ENCODE results near the gene PFKL.
"Not testable (repeated sequence)": the region's sequence is repeated elsewhere in the genome, so short reads cannot be mapped to it uniquely, and the experiment has no call there.

PFKL gene

GRCh38 chr21:44295163-44295573 lies 4.7 kb upstream of the PFKL start:
- no peak for DNase-seq (ENCODE audit: low spot score)

GRCh38 chr21:44295646-44296045 lies 4.2 kb upstream of the PFKL start:
- no peak for DNase-seq (ENCODE audit: low spot score)

GRCh38 chr21:44296103-44296519 lies 3.7 kb upstream of the PFKL start:
- DNase-seq (ENCODE audit: low spot score), result no peak

GRCh38 chr21:44296916-44297315 lies 2.9 kb upstream of the PFKL start:
- DNase-seq (ENCODE audit: low spot score), result no peak

DNA sequence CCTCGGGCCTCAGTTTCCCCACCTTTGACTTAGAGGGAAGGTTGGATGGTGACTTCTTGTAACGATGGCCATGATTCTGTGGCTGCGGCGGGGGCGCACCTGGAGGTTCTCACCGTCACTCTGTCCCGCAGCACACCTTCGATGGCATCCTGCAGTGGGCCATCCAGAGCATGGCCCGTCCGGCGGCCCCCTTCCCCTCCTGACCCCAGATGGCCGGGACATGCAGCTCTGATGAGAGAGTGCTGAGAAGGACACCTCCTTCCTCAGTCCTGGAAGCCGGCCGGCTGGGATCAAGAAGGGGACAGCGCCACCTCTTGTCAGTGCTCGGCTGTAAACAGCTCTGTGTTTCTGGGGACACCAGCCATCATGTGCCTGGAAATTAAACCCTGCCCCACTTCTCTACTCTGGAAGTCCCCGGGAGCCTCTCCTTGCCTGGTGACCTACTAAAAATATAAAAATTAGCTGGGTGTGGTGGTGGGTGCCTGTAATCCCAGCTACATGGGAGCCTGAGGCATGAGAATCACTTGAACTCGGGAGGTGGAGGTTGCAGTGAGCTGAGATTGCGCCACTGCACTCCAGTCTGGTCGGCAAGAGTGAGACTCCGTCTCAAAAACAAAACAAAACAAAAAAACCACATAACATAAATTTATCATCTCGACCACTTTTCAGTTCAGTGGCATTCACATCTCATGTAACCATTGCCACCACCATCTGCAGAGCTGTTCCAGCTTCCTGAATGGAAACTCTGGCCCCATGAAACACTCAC lies 2.1 kb upstream of the PFKL start:
- DNase-seq (ENCODE audit: low spot score), result peak; percentile 80

DNA sequence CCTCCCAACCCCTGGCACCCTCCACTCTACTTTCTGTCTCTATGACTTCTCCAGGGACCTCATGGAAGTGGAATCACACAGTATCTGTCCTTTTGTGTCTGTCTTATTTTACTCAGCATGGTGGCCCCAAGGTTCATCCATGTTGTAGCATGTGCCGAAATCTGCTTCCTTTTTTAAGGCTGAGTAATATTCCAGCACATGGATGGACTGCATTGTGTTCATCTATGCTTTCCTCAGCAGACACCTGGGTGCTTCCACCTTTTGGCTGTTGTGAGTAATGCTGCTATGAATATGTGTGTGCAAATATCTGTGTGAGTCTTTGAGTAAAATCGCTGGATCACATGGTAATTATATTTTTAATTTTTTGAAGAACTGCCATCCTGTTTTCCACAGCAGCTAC lies 1.6 kb upstream of the PFKL start:
- DNase-seq (ENCODE audit: low spot score), result no peak

- no peak for DNase-seq (ENCODE audit: low spot score)
These were observed 782 bp upstream of the PFKL start for GRCh38 chr21:44299085-44299457.

- DNase-seq (ENCODE audit: low spot score), result peak; percentile 31
These were observed 558 bp downstream of the PFKL start for GRCh38 chr21:44300262-44300959.

DNA sequence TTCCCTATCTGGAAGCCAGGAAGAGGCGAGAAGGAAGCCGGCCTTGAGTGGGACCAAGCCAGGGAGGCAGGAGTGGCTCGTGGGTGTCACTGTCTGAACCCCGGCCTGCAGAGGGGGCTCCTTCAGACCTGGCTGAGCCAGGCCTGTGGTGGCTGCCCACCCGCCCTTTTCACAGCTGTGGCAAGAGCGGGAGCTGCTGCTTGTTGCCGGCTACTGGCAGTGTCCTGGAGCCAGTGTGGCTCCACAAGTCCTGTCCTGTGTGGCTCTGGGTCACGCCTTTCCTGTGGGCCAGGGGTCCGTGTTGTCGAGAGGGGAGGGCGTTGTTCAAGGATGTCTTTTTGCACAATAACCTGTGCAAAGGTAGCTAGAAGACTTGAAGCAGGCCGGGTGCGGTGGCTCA lies 1.3 kb downstream of the PFKL start:
- DNase-seq (ENCODE audit: low spot score), result no peak

DNA sequence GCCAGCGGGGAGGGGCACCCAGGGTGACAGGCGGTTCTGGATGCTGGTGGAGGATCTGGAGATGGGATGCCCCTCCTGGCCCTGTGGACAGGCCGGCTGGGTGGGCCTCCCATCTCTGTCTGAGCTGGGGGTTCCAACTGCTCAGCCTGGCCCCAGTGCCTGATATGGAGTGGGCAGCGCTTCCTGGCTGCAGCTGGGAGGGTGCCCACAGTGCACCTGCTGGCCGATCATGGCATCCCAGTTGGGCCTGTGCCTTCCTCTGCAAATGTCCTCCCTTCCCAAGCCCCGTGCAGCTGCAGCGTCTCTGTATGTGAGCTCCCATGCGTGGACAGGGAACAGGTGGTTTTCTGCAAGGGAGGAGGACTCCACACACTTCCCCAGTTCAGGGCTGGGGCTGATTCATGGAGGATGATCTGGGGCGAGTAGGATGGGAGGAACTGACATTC lies 2.1 kb downstream of the PFKL start:
- no peak for DNase-seq (ENCODE audit: low spot score)

- DNase-seq (ENCODE audit: low spot score), result not testable (repeated sequence)
These were observed 2.9 kb downstream of the PFKL start for GRCh38 chr21:44302573-44303401.

DNA sequence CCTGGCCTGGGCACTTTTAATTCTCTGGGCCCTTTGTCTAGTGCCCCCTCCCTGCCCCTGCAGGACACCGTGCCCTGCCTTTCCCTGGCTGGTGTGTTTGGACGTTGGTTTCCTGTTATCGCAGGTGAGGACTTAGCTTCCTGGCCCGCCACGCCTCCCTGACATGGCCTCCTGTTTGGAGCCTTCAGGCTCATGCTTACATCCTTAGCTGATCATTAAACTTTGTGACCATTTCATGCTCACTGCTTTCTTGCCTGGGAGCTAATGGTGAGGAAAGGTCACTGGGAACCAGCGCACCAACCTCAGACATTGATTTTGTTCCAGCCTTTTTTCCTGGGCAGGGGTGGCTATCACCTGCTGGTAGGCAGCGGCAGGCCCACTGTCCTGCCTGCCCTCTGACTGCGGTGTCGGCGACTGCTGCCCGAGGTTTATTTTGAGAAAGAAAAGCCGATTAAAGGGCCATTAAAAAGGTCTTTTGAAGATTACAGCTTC lies 3.7 kb downstream of the PFKL start:
- DNase-seq (ENCODE audit: low spot score), result no peak

GRCh38 chr21:44304011-44304616 lies 4.3 kb downstream of the PFKL start:
- no peak for DNase-seq (ENCODE audit: low spot score)

DNA sequence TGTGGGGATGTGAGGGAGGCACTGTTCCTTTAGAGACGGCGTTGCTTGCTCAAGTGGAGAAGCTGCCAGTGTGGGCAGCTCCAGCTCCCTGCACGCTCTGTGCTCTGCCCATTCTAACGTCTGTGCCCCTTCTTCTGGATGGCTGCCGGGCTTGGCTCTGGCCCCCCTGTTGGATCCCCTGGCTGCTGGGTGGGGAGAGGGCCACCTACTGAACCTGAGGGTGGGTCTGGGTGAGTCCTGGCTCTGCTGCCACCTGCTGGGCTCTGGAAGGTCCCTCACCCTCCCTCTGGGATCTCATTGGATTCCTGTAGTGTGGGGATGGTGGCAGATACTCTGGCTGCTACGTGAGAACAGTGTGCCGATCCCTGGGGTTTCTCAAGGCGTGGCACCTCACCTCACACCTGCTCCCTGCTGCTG lies 5.0 kb downstream of the PFKL start:
- DNase-seq (ENCODE audit: low spot score), result peak; percentile 36

- DNase-seq (ENCODE audit: low spot score), result no peak
These were observed 5.8 kb downstream of the PFKL start for GRCh38 chr21:44305691-44306090.

DNA sequence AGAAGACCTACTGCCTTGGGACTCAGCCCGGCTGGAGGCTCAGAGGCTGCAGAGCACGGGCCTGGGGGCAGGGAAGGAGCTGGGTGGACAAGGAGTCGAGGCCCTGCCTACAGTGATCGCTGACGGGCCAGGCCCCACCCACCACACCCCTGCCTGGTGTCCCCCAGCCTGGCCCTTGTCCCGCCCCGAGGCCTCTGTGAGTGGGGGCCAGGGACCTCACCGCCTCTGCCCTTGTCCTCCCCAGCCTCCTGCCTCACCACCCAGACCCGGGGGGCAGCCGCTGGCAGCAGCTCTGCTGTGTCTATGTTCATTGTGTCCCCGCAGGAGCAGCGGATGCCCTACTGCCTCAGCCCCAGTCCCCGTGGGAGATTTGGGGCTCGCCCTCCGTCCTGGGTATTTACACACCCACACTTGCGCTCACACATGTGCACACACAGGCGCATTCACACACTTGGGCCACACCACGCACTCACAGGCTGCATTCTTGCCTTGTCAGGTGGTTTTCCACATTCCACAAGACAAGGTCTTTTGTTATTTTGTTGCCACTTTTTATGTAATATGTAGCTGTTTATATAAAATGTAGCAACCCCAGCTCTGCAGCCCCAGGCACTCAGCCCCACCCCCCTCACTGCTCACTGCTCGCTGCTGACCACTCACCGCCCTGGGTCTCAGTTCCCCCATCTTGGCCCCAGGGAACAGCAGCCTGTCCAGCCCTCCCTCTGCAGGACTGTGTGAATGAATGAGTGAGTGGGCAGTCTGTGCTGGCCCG lies 7.3 kb downstream of the PFKL start:
- DNase-seq (ENCODE audit: low spot score), result no peak

- DNase-seq (ENCODE audit: low spot score), result no peak
These were observed 11.0 kb downstream of the PFKL start for GRCh38 chr21:44310628-44311507.

- no peak for DNase-seq (ENCODE audit: low spot score)
These were observed 12.2 kb downstream of the PFKL start for GRCh38 chr21:44312089-44312488.

DNA sequence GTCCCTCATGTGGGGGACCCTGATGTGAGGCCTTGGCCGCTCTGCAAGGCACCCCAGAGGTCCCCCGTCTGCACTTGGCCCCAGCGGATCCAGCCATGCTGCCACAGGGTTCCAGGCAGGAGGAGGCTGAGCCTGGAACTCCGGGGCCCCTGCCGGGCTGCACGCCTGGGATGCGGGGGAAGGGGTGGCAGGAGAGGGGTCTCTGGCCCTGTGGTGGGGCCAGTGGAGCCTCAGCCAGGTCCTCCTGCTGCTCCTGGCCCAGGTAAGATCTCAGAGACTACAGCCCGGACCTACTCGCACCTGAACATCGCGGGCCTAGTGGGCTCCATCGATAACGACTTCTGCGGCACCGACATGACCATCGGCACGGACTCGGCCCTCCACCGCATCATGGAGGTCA lies 12.9 kb downstream of the PFKL start:
- DNase-seq (ENCODE audit: low spot score), result no peak

GRCh38 chr21:44313451-44313850 lies 13.6 kb downstream of the PFKL start:
- no peak for DNase-seq (ENCODE audit: low spot score)
